ENCODE data around the gene BEST4. TPM values are rescaled to one million over a fixed set of nuclear protein-coding genes. Genes with fewer than 3 reads are reported as not detected.

Gene BEST4
- total and polyA plus RNA-seq, 2 of the 8 experiments (the other 6 are each of a cell fraction or from before 2014, with no cell fraction given): 0.76 to 1.4 TPM

- H3K23me2 ChIP-seq (ENCODE audit: low read depth, low read length): peaks cover 6% of the 10 kb centered on the region; the same call in 1 of the 2 replicates
- peak overlapping the region; percentile 64 to 86; a peak in 3 of 4 replicates for H3K4me2 ChIP-seq (ENCODE audit: insufficient read depth in 1 of 2, low read depth in 2 of 2, low read length in 2 of 2)
- FAIRE-seq: no peak
- peak overlapping the region in 1 of 4 experiments; percentile 56; a peak in 4 of 8 replicates for H3K4me3 ChIP-seq (ENCODE audit: extremely low read depth in 1 of 4, insufficient read depth in 2 of 4, low read depth in 3 of 4, low read length in 4 of 4)
- no peak overlapping the region for H3K14ac ChIP-seq (ENCODE audit: insufficient read length)
- H2BK15ac ChIP-seq (ENCODE audit: low read length): peak overlapping the region; percentile 84; the same call in 1 of the 2 replicates
- no peak overlapping the region; the same call in 1 of the 2 replicates for H2BK12ac ChIP-seq (ENCODE audit: low read depth, low read length)
- H2AFZ ChIP-seq (ENCODE audit: low read length): no peak overlapping the region
- H3K79me2 ChIP-seq (ENCODE audit: control insufficient read depth in 1 of 2, insufficient read depth in 2 of 2, low read length in 2 of 2): no peaks in the 10 kb centered on the region
- CTCF ChIA-PET (ENCODE audit: partially characterized antibody): interaction anchor here (0.7 to 10.4 kb wide), 21 partner anchors 9 to 225 kb away, joined by 3 to 67 read pairs (median 4); partner anchors contain the start of genes BTBD19, PLK3, RNU5D-1 and RPS8
- H3K27ac ChIP-seq (ENCODE audit: low read depth, low read length): no peak overlapping the region
- H2BK5ac ChIP-seq (ENCODE audit: low read depth, low read length): no peak overlapping the region
- H4K91ac ChIP-seq (replicated peaks; ENCODE audit: insufficient read length, low read length): no peak overlapping the region
- H2AK5ac ChIP-seq (ENCODE audit: low read depth, low read length): no peak overlapping the region
- 83% methylated on average over 6 of the region's 6 CpGs; no CpG with 5 or more reads in 1 of the 2 experiments for WGBS, 2 experiments (ENCODE audit: extremely low coverage in 1 of 2, insufficient coverage in 1 of 2, insufficient read length in 1 of 2, insufficient replicate concordance in 2 of 2, low coverage in 1 of 2, low lambda C conversion rate in 2 of 2, missing lambda C conversion rate in 1 of 2)
- H3K56ac ChIP-seq (replicated peaks; ENCODE audit: insufficient read length, low read depth, low read length): no peak overlapping the region
- H3K18ac ChIP-seq (ENCODE audit: extremely low read depth, low read length): 0 out of 2 replicates have a peak overlapping the region, but pooled peaks have one; percentile 5
- H2BK20ac ChIP-seq (ENCODE audit: low read length): no peak overlapping the region; the same call in 1 of the 2 replicates
- H2BK120ac ChIP-seq (replicated peaks; ENCODE audit: low read depth, low read length): no peak overlapping the region
- H3K27me3 ChIP-seq (replicated peaks in 1 of 4; ENCODE audit: control insufficient read depth in 3 of 4, extremely low read depth in 1 of 4, insufficient read depth in 3 of 4, low read length in 3 of 4): peaks cover 0 to 7% (median 2%) of the 10 kb centered on the region in 4 experiments; a peak in 3 of 7 replicates
- H3K9ac ChIP-seq (replicated peaks in 1 of 4; ENCODE audit: extremely low read depth in 1 of 4, low read depth in 3 of 4, low read length in 3 of 4): no peak overlapping the region
- H3K79me1 ChIP-seq (ENCODE audit: low read depth, low read length): 0 out of 2 replicates have a peak, but pooled peaks cover 2% of the 10 kb centered on the region
- peaks cover 3 to 18% (median 14%) of the 10 kb centered on the region in 4 experiments for H3K4me1 ChIP-seq (replicated peaks in 1 of 4; ENCODE audit: control insufficient read depth in 3 of 4, insufficient read depth in 4 of 4, low read length in 3 of 4)
- peaks cover 0 to 1% of the 10 kb centered on the region in 2 experiments for H4K20me1 ChIP-seq (replicated peaks in 1 of 2; ENCODE audit: control insufficient read depth in 1 of 2, insufficient read depth in 2 of 2, low read length in 2 of 2)
- POLR2A ChIA-PET (ENCODE audit: partially characterized antibody): interaction anchor here (0.7 to 23.6 kb wide), 12 partner anchors 7 to 715 kb away, joined by 3 to 428 read pairs (median 8); partner anchors contain the start of genes BTBD19, CCDC163, DYNLT4 and MMACHC
- peaks cover 0 to 13% (median under 1%) of the 10 kb centered on the region in 4 experiments; a peak in 3 of 8 replicates for H3K36me3 ChIP-seq (ENCODE audit: control insufficient read depth in 2 of 4, insufficient read depth in 4 of 4, low read length in 3 of 4)
- no peaks in the 10 kb centered on the region for H3K9me3 ChIP-seq (ENCODE audit: insufficient read depth in 2 of 2, low read depth in 1 of 2, low read length in 1 of 2)
- H4K8ac ChIP-seq (ENCODE audit: extremely low read depth, insufficient read depth, low read length): peak overlapping the region; percentile 88
- no peak for DNase-seq (ENCODE audit: low read depth in 1 of 2, low spot score in 2 of 2)
- no peak overlapping the region for H4K5ac ChIP-seq (ENCODE audit: insufficient read length, low read depth, low read length)
- no peak overlapping the region for H3K4ac ChIP-seq (replicated peaks; ENCODE audit: insufficient read length, low read depth, low read length)
- no peak overlapping the region for H3K23ac ChIP-seq (ENCODE audit: insufficient read length)
- TF ChIP-seq TEAD4 (IDR thresholded peaks at IDR 0.05; ENCODE audit: low read depth, low read length) (no peak), ATF2 (IDR thresholded peaks at IDR 0.05; ENCODE audit: low read length) (no peak), KDM4A (IDR thresholded peaks at IDR 0.05; ENCODE audit: low read depth, low read length, severe bottlenecking) (no peak), CHD2 (IDR thresholded peaks at IDR 0.05; ENCODE audit: low read length) (no peak), GTF2F1 (IDR thresholded peaks at IDR 0.05; ENCODE audit: borderline replicate concordance, low read depth, low read length) (no peak), CEBPB (IDR thresholded peaks at IDR 0.05; ENCODE audit: low read depth, low read length) (no peak), ASH2L (IDR thresholded peaks at IDR 0.05; ENCODE audit: low read length) (no peak), SIRT6 (IDR thresholded peaks at IDR 0.05; ENCODE audit: low read length) (no peak), HDAC6 (IDR thresholded peaks at IDR 0.05; ENCODE audit: low read depth, low read length) (no peak), CBX5 (IDR thresholded peaks at IDR 0.05; ENCODE audit: low read depth, low read length) (no peak), SRF (IDR thresholded peaks at IDR 0.05; ENCODE audit: low read depth, low read length) (no peak), RAD21 (IDR thresholded peaks at IDR 0.05 in 1 of 2, conservative IDR thresholded peaks at IDR 0.05 in 1 of 2; ENCODE audit: low read depth in 2 of 2, low read length in 2 of 2) (no peak)
These were observed 3.0 kb downstream of the BEST4 start for GRCh38 chr1:44785029-44785380.
